Activated CD4-positive, alpha-beta T cell treated with anti-CD3 and anti-CD28 coated beads for 1 hour (primary cell): Measurements from ENCODE around the gene KRTAP10-2.

Source experiments
- DNase-seq: peaks from one replicate; pipeline ENCODE4 v3.0.0-alpha.2; 2020

Gene KRTAP10-2

DNA sequence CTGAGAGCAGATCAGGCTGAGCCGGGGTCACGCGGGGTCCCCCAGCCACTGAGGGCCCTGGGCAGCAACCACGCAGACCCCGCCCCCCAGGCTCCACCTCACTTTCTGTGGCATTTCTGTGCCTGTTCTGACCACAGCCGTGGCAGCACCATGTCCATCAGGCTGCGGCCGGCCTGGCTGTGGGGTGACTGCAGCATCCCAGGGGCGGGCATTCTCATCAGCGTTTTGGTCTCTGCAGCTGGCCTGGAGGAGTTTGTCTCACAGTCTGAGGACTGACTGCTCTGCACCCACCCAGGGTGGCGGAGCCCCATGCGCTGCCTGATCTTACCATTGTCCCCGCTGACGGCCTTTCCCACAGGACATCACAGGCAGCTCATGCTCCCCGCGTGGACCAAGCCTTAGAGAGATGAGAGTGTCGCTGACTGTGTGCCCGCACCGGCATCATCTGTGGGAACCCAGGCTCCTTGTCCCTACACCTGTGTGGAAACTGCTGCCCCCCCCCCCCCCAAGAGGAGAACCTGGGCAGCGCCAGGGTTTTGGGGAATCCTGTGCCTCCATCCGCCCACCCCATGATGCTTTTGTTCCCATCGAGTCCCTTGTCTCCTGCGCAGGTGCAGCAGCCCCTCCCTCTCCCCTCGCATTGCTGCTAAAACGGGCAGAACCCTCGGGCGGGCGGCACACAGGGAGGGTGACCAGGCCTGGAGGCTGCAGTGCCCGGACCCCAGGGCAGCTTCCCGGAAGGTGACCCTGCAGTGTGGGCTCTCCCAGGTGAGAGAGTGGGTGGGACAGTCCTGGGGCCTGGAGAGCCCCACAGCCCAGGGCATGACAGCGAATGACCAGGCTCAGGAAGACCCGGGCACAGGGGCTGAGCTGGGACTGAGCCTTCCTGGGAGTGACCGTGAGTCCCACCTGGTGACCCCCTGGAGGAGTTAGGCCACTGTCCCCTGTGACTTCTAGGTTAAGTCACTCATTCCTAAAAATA lies 13.1 kb downstream of the KRTAP10-2 start:
- DNase-seq, result peak; percentile 6

DNA sequence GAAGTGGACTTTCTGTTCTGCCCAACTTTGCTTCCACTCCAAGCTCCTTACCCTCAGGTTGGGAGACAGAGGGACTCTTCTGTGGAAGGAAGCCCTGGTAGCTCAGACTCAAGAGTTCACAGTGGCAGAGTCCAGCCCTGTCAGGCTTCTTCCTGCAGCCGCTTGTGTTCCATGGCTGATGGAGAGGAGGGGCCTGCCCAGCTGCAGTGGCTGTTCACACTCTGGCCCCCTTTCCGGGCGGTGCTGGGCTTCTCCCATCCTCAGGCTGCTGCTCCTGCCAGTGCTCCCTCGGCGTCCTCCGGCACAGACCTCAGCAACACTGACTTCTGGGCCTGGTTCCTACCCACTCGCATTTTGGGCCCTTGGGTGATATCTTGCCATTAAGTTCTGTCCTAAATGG lies 15.3 kb downstream of the KRTAP10-2 start:
- DNase-seq, result no peak

DNA sequence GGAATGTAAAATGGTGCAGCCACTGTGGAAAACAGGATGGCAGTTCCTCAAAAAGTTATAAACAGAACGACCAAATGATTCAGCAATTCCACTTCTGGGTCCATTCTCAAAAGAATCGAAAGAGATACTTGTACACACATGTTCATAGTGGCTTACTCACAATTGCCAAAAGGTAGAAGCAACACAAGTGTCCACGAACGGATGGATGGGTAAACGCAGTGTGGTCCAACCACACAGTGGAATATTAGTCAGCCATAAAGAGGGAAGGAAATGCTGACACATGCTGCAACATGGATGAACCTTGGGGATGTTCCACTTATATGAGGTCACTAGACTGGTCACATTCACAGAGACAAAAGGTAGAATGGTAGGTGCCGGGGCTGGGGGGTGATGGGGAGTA lies 16.6 kb downstream of the KRTAP10-2 start:
- DNase-seq, result no peak

DNA sequence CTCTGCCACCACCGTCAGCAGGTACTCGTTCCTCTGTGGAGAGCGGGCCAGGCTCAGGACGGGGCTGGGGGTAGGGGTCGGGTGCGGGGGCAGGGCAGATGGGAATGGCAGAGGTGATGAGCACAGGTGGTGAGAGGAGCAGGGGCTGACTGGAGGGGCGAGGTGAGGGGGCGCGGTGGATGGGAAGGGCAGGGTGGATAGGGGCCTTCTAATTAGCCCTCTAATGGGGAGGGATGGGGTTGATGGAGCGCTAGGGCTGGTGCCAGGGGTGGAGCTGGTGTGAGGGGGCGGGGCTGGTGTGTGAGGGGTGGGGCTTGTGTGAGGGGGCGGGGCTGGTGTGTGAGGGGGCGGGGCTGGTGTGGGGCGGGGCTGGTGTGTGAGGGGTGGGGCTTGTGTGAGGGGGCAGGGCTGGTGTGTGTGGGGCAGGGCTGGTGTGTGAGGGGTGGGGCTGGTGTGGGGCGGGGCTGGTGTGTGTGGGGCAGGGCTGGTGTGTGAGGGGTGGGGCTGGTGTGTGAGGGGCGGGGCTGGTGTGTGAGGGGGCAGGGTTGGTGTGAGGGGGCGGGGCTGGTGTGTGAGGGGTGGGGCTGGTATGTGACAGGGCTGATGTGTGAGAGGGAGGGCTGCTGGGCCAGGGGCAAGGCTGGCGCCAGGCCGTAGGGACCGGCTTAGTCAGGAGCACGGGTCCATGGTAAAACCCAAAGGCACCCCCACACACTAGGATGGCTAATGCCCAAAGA lies 17.2 kb downstream of the KRTAP10-2 start:
- DNase-seq, result no peak

DNA sequence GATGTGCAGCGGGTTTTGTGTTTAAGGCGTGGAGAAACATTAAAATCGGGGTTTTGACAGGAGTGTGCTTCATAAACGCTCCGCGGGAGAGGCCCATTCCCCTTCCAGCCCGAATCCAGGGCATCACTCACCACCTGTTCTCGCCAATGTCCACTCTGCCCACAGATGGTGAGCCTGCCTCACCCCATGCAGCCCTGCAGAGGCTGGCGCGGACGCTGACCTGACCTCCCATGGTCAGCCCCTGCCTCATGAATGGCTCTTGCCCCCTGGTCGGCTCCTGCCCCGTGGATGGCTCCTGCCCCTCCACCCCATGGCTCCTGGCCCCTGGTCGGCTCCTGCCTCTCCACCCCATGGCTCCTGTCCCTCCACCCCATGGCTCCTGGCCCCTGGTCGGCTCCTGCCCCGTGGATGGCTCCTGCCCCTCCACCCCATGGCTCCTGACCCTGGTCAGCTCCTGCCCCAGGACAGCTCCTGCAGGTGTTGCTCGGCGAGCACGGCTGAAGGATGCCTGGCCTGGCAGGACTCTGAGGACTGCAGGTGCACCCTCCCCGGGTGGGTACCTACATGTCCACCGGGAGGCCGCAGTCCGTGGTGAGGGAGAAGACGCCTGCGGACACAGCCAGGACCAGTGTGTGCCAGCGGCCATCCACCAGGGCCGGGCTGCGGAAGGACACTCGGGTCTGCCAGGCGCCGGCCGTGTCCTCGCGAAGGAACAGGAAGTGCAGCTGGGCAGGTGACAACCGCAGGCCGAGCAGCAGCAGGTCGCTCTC lies 18.0 kb downstream of the KRTAP10-2 start:
- no peak for DNase-seq

DNA sequence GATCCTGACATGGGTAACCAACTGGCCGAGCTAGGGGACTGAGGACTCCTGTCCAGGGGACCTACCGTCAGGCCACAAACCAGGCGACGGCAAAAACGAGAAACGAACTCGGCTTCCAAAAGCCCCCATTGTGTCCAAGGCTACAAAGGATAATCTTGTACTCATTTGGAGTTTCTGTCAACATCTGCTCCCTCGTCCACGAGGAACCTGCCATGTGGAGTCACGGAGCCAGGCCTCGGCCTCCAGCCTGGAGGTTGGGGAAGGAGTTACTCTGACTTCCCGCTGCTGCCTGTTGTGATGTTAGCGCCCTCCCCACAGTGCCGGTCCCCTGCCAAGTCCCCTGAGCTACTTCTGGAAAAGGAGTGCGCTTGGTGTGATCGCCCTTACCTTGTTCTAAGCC lies 18.6 kb downstream of the KRTAP10-2 start:
- DNase-seq, result no peak

DNA sequence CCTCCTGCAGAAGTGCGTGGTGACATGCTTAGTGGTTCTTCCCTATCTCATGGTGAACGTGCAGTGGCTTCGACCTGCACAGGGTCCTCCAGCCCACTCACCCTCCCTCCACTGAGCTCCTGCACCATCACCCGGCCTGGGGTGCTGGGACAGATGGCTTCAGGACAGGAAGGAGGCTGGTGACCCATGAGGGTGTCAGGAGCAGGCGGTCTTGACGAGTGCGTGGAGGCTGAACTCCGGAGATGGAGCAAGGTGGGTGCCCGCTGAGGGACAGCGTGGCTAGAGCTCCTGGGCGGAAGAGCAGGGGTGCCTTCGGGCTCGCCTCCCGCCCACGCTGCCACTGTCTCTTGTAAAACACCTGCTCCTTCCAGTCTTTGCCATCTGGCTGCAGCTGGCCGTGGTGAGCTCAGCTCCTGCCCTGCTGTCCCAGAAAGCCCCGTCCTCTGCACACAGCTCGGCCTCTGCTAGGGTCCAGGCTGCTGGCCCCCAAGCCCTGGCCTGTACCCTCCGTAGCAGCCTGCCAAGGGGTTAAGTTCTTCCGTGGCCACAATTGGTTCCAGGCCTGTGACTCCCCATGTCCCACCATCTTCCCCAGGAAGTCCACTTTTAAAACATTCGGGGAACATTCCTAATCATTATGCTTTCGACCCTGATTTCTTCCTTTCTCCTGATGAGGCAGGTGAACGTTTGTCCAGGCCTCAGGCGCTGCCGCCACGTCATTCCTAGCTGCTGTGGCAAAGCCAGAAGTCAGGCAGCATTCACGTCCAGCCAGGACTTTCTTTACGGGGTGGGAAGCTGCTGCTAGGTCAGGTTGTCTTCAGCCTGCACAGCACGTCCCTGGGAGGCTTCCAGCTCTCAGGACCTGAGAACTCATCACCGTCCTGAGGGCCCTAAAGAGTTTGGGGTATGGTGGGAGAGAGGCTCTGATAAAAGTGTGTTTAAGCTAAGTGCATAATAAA lies 19.4 kb downstream of the KRTAP10-2 start:
- DNase-seq, result no peak

DNA sequence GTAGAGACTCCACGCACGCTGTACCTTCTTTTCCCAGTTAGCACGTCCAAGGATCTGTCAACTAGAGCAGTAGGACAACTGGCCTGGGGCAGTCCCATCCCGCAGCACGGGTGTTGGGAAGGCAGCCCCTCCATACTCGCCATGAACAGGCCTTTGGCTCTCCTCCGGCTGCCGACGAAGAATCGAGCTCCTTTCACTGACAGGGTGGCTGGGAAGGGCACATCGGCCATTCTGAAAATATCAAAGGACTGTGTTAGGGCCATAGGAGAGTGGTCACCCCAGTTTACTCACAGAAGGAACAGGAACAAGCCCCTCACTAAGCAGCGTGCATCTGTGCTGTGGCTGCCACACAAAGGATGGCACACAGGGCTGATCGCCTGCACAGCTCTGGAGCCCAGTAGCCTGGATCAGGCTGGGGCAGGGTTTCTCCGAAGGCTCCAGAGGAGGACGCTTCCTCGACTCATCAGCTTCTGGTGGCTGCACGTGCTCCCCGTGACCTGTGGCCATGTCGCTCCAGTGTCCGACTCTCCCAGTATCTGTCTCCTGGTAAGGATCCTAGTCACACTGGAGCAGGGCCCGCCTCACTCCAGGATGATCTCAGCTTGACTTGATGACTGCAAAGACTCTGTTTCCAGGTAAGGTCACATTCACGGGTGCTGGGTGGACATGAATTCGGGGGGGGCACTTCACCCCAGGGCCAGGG lies 20.3 kb downstream of the KRTAP10-2 start:
- DNase-seq, result no peak

DNA sequence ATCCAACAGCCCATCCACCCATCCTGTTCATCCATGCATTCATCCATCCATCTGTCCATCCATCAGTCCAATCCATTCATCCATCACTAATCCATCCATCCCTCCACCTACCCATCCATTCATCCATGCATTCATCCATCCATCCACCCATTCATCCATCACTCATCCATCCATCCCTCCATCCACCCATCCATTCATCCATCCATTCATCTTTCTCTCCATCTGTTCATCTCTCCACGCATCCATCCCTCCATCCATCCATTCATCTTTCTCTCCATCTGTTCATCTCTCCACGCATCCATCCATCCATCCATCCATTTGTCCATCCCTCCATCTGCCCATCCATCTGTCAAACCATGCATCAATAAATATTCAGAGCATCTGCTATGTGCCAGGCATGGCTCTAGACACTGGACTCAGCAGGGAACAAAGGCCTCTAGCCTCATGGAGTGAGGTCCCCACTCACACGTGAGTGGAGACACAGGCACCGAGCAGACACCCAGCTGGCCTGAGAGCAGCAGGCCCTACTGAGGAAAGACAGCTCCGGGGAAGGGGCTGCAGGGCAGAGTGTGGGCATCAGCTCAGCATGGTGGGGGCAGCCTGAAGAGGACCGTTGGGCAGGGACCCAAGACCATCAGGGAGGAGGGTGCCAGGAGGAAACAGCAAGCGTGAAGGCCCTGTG lies 20.9 kb downstream of the KRTAP10-2 start:
- DNase-seq, result no peak

DNA sequence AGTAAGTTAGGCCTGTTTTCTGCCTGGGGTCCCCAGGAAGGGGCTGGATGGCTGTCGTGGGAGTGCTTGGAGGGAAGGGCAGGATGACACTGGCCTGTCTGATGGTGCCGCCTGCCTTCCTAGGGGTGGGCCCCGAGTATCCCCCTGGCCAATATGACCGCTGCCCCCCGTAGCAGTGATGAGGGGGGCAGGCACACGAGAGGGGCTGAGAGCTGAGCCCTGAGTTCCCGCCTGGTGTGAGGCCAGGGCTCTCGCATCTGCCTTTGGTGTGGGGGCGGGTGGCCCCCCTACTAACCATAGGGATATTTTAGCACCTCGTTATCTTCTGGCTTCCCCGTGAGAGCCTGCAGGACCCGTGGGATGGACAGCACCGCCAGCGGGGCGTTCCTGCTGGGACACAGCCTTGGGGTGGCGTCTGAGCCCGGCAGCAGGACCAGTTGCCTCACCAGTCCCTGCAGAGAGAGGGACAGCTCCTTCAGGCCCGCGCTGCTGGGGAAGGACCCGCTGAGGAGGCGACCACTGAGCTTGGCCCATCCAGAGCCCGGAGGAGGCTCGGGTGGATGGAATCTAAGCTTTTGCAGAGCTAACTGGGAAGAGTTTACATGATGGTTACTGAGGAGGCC lies 21.7 kb downstream of the KRTAP10-2 start:
- DNase-seq, result no peak

DNA sequence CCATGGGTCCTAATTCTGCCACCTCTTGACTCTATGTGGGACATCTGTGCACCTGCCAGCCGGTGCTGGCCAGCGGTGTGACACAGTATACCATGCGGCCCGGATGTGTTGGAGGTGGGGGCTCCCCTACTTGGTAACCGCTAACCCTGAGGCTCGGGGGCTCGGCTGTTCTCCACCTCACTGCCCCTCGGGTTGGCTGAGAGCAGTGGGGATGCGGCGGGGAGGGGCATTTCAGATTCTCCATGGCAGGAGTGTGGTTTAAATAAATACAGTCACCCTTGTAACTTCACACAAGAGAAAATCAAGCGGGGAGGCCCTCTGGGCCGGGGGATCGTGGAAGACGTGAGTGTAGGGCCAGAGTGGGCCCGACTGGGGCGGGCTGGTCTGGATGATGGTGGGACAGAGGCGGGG lies 22.3 kb downstream of the KRTAP10-2 start:
- no peak for DNase-seq

DNA sequence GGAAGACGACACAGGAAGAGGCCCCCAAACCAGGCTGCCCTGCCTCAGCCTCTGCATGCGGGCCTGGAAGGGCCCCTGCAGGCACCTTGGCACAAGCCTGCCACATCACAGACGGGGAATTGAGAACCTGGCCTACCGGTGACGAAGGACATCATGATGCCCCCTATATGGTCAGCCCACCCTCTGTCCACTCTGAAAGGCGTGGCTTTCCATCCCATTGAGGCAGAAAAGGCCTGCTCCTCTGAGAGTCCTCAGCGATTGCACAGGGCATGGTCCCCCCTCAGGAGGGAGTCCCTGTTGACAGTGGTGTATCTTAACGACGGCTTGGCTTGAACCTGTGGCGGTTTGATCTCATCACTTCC lies 22.7 kb downstream of the KRTAP10-2 start:
- no peak for DNase-seq

DNA sequence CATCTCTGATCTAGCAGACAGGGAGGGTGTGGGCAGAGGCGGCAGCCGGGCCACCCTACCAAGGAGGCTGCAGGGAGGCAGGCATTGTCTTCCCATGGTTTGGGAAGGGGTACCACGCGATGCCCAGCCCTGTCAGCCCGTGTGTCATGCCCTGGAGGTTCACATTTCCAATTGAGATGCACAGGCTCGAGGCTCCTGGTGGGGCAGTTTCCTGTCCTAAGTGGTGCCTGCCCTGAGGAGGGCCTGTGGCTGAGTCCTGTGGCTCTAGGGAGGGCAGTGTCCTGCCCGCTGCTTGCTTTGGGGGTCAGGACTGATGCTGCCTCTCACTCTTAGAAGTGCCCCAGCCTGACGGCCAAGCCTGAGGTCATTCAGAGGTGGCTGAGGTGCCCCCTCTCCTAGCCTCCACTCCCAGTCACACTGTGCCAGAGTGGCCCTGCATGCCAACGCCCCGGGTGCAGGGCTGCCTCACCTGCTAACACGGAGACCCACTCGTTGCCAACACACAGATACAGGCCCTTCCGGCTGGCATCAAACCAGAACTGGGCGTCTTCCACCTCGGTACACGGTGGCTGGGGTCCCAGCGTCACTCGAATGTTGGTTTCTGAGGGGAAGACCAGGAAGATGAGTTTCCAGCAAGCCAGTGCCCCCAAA lies 23.2 kb downstream of the KRTAP10-2 start:
- no peak for DNase-seq

DNA sequence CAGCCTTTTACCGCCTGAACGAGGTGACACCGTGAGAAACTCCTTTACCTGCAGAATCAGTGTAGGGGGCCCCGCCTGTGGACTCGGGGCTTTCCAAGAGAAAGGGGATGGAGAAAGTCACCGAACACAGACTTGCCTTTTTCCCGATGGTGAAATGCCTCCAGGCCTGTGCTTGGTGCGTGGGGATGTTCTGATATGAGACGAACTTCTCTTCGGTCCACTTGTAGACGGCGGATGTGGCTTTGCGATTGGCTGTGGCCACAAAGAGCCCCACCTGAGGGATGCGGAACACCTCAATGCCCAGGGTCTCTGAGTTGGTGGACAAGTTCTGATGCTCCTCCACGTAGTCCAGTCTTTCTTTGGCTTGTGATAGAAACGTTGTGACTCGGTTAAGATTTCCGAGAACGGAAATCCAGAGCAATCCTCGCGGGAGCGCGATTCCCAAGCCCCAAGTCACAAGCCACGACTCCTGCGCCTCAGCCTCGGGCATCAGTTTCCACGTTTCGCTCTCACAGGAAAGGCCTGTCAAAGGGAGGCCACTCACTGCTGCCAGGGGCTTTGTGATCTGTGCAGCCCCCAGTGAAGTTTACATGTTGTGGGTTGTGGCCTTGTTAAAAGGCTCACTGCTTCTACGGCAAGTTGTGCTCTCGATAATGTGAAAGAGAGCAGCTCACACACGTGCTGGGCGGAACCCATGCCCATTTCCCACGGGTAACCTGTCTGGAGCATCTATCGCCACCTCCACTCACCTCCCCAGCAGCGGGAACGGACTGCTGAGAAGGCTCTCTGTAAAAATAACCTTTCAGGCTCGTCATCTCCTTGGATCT lies 23.9 kb downstream of the KRTAP10-2 start:
- DNase-seq, result no peak

DNA sequence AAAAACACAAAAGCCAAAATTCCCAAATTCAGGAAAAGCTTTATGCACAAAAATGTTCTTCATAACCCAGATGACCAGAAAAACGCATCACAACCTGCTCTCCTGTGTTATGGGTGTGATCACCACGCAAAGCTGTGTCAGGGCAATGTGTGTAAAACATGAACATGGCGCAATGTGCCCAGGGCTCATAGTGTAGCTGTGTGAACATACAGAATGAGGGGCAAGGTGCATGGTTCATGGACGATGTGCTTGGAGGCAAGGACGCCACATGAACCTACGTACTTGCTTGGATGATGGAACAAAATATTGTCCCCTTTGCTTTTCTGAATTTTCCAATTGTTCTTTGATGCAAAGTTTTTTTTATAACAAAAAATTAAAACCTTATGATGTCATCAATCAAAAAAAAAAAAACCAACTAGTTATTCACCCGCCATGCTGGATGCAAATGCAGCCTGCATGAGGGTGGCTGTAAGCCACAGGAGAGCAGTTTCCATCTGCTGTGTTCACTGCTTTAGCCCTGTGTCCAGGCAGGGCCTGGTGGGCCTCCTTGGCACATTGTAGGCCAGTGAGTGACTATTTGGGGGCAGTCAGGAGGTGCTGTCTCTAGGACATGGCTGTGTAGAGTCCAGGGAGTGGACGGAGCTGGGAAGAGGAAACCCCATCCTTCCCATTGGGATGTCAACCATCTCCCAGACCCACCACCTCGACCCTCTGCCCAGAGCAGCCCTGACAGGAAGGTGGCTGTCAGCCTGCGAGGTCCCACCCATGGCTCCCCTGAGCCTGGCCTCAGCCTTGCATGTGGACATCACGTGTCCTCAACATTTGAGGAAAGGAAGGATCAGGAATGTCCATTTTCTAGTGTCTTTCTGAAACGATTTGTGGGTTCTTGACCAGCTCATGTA lies 25.0 kb downstream of the KRTAP10-2 start:
- DNase-seq, result no peak

DNA sequence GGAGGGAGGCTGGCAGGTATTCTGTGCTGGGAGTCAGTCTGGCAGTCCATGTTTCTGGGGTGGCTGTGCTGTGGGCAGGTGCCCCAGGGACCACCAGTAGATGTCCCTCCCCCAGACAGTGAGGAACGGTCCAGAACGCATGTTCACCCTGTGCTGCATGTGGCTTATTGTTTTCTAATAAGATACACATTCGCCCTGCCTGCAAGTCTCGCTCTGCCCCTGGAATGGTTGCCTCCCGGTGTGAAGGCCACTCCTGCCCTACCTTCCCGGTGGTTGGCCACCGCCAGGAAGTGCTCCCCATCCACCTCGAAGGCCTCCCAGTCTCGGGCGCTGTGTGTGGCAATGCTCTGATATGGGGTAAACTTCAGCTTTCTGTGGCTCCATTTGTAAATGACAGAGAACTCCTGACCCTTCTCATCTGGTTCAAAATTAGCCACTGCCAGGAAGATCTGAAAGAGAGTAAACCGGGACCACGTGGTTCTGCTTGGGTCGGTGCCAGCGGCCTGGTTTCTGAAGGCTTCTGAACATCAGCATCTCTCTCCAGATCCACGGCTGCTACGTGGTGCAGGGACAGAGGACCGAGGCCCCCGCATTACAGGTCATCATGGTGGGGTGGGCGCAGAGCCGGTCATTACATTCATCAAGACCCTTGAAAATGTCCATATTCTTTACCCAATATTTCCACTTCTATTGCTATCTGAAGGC lies 25.8 kb downstream of the KRTAP10-2 start:
- no peak for DNase-seq
